ENCODE results near the gene SPEN.

Gene SPEN

GRCh38 chr1:15952317-15953258, 105.1 kb downstream of the SPEN start:
- DNase-seq (ENCODE audit: low read depth, low spot score): peak; percentile 92
- TF ChIP-seq CTCF (IDR thresholded peaks at IDR 0.05; ENCODE audit: low read depth, low read length): peak; percentile 16
- H3K4me3 ChIP-seq (ENCODE audit: low read depth, low read length): no peak overlapping the region
- in situ Hi-C loops (cut with HindIII; ENCODE audit: low sequenced_read_pairs): no loop called here

- in situ Hi-C loops (cut with HindIII; ENCODE audit: low sequenced_read_pairs): no loop called here
- peak; percentile 62 for DNase-seq (ENCODE audit: low read depth, low spot score)
- H3K4me3 ChIP-seq (ENCODE audit: low read depth, low read length): no peak overlapping the region
- no peak for TF ChIP-seq CTCF (IDR thresholded peaks at IDR 0.05; ENCODE audit: low read depth, low read length)
Measured at GRCh38 chr1:15953294-15953771, 105.8 kb downstream of the SPEN start.

GRCh38 chr1:15953791-15954241, 106.3 kb downstream of the SPEN start:
- TF ChIP-seq CTCF (IDR thresholded peaks at IDR 0.05; ENCODE audit: low read depth, low read length): no peak
- no peak overlapping the region for H3K4me3 ChIP-seq (ENCODE audit: low read depth, low read length)
- in situ Hi-C loops (cut with HindIII; ENCODE audit: low sequenced_read_pairs): no loop called here
- no peak for DNase-seq (ENCODE audit: low read depth, low spot score)

- no peak for TF ChIP-seq CTCF (IDR thresholded peaks at IDR 0.05; ENCODE audit: low read depth, low read length)
- DNase-seq (ENCODE audit: low read depth, low spot score): no peak
- in situ Hi-C loops (cut with HindIII; ENCODE audit: low sequenced_read_pairs): no loop called here
- H3K4me3 ChIP-seq (ENCODE audit: low read depth, low read length): no peak overlapping the region
Measured at GRCh38 chr1:15954316-15954715, 106.8 kb downstream of the SPEN start.

GRCh38 chr1:15955552-15955951, 108.0 kb downstream of the SPEN start:
- no peak for DNase-seq (ENCODE audit: low read depth, low spot score)
- H3K4me3 ChIP-seq (ENCODE audit: low read depth, low read length): no peak overlapping the region
- in situ Hi-C loops (cut with HindIII; ENCODE audit: low sequenced_read_pairs): no loop called here
- TF ChIP-seq CTCF (IDR thresholded peaks at IDR 0.05; ENCODE audit: low read depth, low read length): no peak

- no peak overlapping the region for H3K4me3 ChIP-seq (ENCODE audit: low read depth, low read length)
- TF ChIP-seq CTCF (IDR thresholded peaks at IDR 0.05; ENCODE audit: low read depth, low read length): no peak
- peak; percentile 29 for DNase-seq (ENCODE audit: low read depth, low spot score)
- in situ Hi-C loops (cut with HindIII; ENCODE audit: low sequenced_read_pairs): no loop called here
Measured at GRCh38 chr1:15956150-15956549, 108.6 kb downstream of the SPEN start.

All from astrocyte of the spinal cord (primary cell).